Measurements from ENCODE around the gene AP2A2. TPM values are rescaled to one million over a fixed set of nuclear protein-coding genes. Genes with fewer than 3 reads are reported as not detected.

Gene AP2A2
- total RNA-seq, 1 donor from 2014 or later: 91.4 TPM

DNA sequence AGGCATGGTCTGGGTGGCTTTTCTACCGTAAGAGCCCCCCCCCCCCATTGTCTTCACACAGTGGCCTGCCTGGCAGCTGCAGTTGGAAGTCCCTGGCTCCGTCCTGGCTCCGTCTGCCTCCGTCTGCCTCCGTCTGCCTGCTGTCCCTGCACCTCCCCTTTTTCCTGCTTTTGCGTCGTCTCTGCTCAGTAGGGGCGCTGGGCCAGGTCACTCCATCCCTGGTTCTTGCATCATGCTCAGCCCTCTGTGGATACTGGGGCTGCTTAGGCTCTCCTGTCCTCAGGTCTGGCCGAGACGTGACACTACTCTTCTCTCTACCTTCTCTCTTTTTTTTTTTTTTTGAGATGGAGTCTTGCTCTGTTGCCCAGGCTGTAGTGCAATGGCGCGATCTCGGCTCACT lies 27.8 kb downstream of the AP2A2 start:
- DNase-seq (ENCODE audit: low read depth): no peak
- H3K36me3 ChIP-seq (ENCODE audit: control insufficient read depth, insufficient read depth, low read length): peaks cover 2% of the 10 kb centered on the region
- no peaks in the 10 kb centered on the region for H3K27me3 ChIP-seq (ENCODE audit: control insufficient read depth, insufficient read depth, low read length)
- TF ChIP-seq, protein P1, sequence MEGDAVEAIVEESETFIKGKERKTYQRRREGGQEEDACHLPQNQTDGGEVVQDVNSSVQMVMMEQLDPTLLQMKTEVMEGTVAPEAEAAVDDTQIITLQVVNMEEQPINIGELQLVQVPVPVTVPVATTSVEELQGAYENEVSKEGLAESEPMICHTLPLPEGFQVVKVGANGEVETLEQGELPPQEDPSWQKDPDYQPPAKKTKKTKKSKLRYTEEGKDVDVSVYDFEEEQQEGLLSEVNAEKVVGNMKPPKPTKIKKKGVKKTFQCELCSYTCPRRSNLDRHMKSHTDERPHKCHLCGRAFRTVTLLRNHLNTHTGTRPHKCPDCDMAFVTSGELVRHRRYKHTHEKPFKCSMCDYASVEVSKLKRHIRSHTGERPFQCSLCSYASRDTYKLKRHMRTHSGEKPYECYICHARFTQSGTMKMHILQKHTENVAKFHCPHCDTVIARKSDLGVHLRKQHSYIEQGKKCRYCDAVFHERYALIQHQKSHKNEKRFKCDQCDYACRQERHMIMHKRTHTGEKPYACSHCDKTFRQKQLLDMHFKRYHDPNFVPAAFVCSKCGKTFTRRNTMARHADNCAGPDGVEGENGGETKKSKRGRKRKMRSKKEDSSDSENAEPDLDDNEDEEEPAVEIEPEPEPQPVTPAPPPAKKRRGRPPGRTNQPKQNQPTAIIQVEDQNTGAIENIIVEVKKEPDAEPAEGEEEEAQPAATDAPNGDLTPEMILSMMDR (IDR thresholded peaks at IDR 0.05; ENCODE audit: insufficient read depth, low read length, poor library complexity, severe bottlenecking): no peak
- no peak overlapping the region for H3K4me3 ChIP-seq (ENCODE audit: low read depth, low read length)

DNA sequence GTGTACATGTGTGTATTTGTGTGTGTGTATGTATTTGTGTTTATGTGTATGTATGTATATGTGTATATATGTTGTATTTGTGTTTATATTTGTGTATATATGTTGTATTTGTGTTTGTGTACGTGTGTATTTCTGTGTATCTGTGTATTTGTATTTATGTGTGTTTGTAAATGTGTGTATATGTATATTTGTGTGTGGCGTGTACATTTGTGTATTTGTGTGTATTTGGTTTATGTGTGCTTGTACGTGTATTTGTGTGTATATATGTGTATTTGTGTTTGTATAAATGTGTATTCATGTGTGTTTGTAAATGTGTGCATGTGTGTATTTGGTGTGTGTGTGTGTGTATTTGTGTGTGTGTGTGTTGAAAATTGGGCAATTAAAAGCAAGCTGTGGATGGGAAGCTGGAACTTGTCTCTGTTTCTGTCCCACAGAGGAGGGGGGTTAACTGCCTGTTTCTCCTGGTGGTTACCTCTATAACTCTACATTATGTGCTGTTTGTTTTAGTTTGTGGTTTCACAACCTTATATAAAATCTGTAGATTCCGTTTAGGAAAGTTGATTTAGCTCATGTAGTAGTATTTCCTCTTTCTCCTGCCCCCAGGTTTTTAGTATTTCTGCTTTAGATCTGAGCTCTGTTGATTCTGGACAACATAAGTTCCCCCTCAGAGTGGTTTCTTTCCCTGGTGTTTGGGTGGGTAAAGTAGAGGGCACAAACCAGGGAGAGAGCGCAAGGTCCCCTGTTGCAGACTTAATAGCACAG lies 28.9 kb downstream of the AP2A2 start:
- DNase-seq (ENCODE audit: low read depth): no peak
- Histone ChIP-seq H3K36me3 (ENCODE audit: control insufficient read depth, insufficient read depth, low read length) (peaks cover 2% of the 10 kb centered on the region), H3K4me3 (ENCODE audit: low read depth, low read length) (no peak overlapping the region), H3K27me3 (ENCODE audit: control insufficient read depth, insufficient read depth, low read length) (no peaks in the 10 kb centered on the region)
- TF ChIP-seq, protein P1 (IDR thresholded peaks at IDR 0.05; ENCODE audit: insufficient read depth, low read length, poor library complexity, severe bottlenecking): no peak

DNA sequence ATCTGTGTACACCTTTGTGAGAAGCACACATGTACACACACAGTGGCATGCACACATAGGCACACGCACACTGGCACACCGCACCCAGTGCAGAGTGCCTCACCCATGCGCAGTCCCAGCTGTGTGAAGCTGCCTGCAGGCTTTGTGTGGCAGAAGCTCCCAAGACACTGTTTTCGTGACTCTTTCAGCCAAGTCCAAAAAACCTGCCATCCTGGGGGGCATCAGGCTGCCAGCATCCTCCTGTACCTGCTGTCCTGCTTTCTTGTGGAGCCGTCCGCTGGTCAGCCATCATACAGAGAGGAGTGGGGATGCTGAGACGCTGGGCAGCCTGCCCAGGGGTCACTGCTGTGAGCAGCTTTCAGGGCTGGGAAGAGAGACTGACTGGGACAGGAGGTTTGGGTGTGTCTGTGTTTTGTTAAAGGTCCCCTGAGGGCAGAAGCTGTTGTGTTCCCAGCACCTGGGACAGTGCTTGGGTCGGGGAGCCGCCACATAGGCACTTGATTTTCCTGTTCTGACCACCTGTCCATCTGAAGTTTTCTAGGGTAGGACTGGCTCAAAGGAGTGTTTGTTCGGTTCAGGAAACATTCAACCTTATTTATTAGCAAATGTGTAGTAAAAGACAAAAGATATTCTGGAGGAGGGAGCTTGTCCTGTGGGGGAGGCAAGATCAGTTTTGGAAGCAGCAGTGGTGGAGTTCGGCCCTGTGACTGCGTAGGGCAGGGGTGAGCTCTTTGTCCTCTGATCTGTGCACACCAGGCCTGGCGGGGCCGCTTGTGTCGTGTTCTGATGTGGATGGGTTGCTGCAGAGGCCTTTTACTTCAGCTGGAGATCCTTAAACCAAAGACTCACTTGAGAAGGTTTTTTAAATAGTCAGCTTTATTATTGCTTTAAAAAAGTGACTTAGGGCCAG lies 29.7 kb downstream of the AP2A2 start:
- no peaks in the 10 kb centered on the region for H3K27me3 ChIP-seq (ENCODE audit: control insufficient read depth, insufficient read depth, low read length)
- TF ChIP-seq, protein P1 (IDR thresholded peaks at IDR 0.05; ENCODE audit: insufficient read depth, low read length, poor library complexity, severe bottlenecking): no peak
- H3K36me3 ChIP-seq (ENCODE audit: control insufficient read depth, insufficient read depth, low read length): peaks cover 2% of the 10 kb centered on the region
- DNase-seq (ENCODE audit: low read depth): no peak
- no peak overlapping the region for H3K4me3 ChIP-seq (ENCODE audit: low read depth, low read length)

DNA sequence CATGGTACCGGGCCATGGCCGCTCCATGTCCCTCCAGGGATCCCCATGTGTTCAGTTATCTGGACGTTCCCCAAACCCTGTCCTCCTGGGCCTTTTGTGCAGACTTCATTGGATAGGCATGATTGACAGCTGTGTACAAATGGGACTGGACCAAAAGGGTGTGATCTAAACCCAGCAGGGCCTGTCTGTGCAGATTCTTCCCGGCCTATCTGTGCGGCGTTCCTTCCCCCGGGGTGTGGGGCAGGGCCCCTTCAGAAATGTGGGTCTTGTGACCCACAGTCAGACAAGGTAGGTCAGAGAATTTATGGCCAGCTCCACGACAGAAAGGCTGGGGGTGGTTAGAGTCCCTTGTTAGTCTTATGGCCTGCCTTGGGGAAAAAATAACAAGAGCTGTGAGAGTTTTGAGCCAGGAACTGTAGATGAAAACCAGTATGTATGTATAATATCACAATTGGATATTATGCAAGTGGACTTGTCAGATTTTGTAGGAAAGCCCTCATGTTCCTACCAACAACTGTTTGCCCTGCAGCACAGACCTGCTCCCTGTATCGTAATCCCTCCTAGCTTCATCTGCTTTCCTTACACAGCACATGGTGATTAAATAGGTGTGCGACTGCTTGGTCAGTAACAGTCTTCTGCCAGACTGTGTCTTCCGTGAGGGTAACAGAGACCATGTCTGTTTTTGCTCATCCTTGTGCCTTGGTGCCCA lies 31.7 kb downstream of the AP2A2 start:
- Histone ChIP-seq H3K4me3 (ENCODE audit: low read depth, low read length) (no peak overlapping the region), H3K36me3 (ENCODE audit: control insufficient read depth, insufficient read depth, low read length) (peaks cover 2% of the 10 kb centered on the region), H3K27me3 (ENCODE audit: control insufficient read depth, insufficient read depth, low read length) (no peaks in the 10 kb centered on the region)
- no peak for DNase-seq (ENCODE audit: low read depth)
- TF ChIP-seq, protein P1 (IDR thresholded peaks at IDR 0.05; ENCODE audit: insufficient read depth, low read length, poor library complexity, severe bottlenecking): no peak

DNA sequence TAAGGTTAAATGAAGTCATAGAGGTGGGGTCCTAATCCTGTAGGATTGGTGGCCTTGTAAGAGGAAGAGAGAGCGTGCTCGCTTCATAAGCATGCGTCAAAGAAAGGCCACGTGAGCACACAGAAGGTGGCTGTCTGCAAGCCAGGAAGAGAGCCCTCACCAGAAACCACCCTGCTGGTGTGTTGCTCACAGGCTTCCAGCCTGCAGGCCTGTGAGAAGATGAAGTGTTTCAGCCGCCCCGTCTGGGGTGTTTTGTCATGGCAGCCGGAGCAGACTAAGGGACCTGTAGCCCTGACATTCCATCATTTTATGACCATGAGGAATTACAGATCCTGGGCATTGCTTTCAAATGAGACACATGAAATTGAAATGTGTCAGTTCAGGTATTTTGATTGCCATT lies 32.4 kb downstream of the AP2A2 start:
- DNase-seq (ENCODE audit: low read depth): no peak
- TF ChIP-seq, protein P1 (IDR thresholded peaks at IDR 0.05; ENCODE audit: insufficient read depth, low read length, poor library complexity, severe bottlenecking): no peak
- peaks cover 2% of the 10 kb centered on the region for H3K36me3 ChIP-seq (ENCODE audit: control insufficient read depth, insufficient read depth, low read length)
- H3K4me3 ChIP-seq (ENCODE audit: low read depth, low read length): no peak overlapping the region
- no peaks in the 10 kb centered on the region for H3K27me3 ChIP-seq (ENCODE audit: control insufficient read depth, insufficient read depth, low read length)
